KMS-11 (cell line): ENCODE results near the gene KLK7.

Experiments
- H2AFZ ChIP-seq: fragments of 200-600 bp; sonication (generic); 2 replicates; pipeline ENCODE4 v1.6.1; 2016; ENCODE audit warnings: antibody characterized with exemption, mixed run types, low read depth
- H3K27ac ChIP-seq: fragments of 200-600 bp; sonication (generic); 2 replicates; pipeline ENCODE4 v1.6.1; 2016; ENCODE audit warnings: mild to moderate bottlenecking, mixed run types
- H3K27me3 ChIP-seq: fragments of 200-600 bp; sonication (generic); 2 replicates; pipeline ENCODE4 v1.6.1; 2017; ENCODE audit warnings: mild to moderate bottlenecking, low read depth, mixed run types, moderate library complexity; ENCODE audit not compliant: insufficient read depth
- H3K36me3 ChIP-seq: fragments of 200-600 bp; sonication (generic); 2 replicates; pipeline ENCODE4 v1.6.1; 2017; ENCODE audit warnings: mild to moderate bottlenecking, mixed run types; ENCODE audit not compliant: insufficient read depth
- H3K4me1 ChIP-seq: fragments of 200-600 bp; sonication (generic); 2 replicates; pipeline ENCODE4 v1.6.1; 2016; ENCODE audit warnings: mild to moderate bottlenecking, low read depth, mixed run types; ENCODE audit not compliant: poor library complexity, severe bottlenecking
- H3K4me2 ChIP-seq: fragments of 200-600 bp; sonication (generic); 2 replicates; pipeline ENCODE4 v1.7.0; 2016; ENCODE audit warnings: mild to moderate bottlenecking, mixed run types
- H3K4me3 ChIP-seq: fragments of 200-600 bp; sonication (generic); IDR thresholded peaks from 2 replicates; pipeline ENCODE4 v1.6.1; 2017; ENCODE audit warnings: low read depth, low read length, mixed read lengths; ENCODE audit not compliant: insufficient read depth
- H3K79me2 ChIP-seq: fragments of 200-600 bp; sonication (generic); 2 replicates; pipeline ENCODE4 v1.6.1; 2016; ENCODE audit warnings: low read depth, mixed run types; ENCODE audit not compliant: insufficient read depth
- H3K9ac ChIP-seq: fragments of 200-600 bp; sonication (generic); 2 replicates; pipeline ENCODE4 v1.6.1; 2016; ENCODE audit warnings: mild to moderate bottlenecking, mixed run types
- H4K20me1 ChIP-seq: fragments of 200-600 bp; sonication (generic); 2 replicates; pipeline ENCODE4 v1.6.1; 2016; ENCODE audit warnings: mild to moderate bottlenecking, mixed run types; ENCODE audit not compliant: insufficient read depth
- TF ChIP-seq, protein P1 (sequence below): fragments of 200-600 bp; sonication (generic); conservative IDR thresholded peaks from 2 replicates; pipeline ENCODE4 v1.6.1; 2017; ENCODE audit warnings: low read depth, mild to moderate bottlenecking, antibody characterized with exemption, low read length, moderate library complexity, mixed read lengths

Gene KLK7

DNA sequence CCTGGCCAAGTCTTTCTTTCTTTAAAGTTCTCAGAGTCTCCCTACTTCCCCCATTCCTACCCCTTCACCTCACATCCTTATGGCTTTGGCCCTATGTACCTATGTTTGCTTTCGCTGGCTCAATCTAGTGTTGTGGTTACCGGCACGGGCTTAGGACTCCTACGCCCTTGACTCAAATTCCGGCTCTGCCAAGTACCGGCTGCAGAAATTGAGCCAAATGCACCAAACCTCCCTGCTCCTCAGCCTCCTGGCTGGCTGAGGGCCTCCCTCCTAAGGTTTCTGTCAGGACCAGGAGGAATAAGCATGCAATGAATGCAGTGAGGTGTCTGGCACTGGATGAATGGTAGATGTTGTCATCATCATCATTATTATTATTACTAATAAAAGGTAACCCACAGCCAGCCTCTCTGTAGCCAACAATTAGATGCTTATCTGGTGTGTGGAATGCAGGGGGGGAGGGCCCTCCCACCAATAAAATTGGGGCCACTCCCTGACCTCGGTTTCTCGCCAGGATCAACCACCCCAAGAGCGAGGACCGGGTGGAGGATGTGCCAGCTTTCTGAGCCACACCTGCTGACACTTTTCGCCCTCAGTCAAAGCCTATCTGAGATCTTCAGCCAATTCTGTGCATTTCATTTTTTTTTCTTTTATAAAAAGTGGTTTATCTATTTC is 51.6 kb downstream of the KLK7 start:
- Histone ChIP-seq H3K27ac (no peak overlapping the region), H4K20me1 (no peaks in the 10 kb centered on the region)

DNA sequence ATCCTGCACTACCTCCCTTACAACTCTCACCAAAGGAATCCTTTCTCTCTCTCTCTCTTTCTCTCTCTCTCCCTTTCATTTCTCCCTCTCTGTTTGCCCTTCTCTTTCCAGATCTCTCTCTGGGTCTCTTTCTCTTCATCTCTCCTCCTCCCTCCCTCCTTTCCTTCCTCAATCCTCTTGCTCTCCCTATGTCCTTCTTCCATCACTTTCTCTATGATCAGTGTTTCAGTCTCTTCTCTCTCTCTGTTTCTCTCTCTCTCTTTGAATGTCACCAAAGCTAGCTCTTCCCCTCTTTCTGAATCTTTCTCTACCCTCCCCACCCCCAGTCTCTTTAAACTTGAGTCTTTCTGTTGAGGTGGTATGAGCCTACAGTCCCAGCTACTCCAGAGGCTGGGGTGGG is 52.7 kb downstream of the KLK7 start:
- peaks cover 8% of the 10 kb centered on the region; the same call in 1 of the 2 replicates for H3K27me3 ChIP-seq
- H3K9ac ChIP-seq: no peak overlapping the region
- H3K79me2 ChIP-seq: no peaks in the 10 kb centered on the region
- no peak overlapping the region for H2AFZ ChIP-seq
- H3K4me3 ChIP-seq: no peak overlapping the region
- no peaks in the 10 kb centered on the region for H3K4me1 ChIP-seq
- no peaks in the 10 kb centered on the region for H4K20me1 ChIP-seq
- H3K36me3 ChIP-seq: no peaks in the 10 kb centered on the region
- H3K4me2 ChIP-seq: no peak overlapping the region
- H3K27ac ChIP-seq: no peak overlapping the region
- TF ChIP-seq, protein P1, sequence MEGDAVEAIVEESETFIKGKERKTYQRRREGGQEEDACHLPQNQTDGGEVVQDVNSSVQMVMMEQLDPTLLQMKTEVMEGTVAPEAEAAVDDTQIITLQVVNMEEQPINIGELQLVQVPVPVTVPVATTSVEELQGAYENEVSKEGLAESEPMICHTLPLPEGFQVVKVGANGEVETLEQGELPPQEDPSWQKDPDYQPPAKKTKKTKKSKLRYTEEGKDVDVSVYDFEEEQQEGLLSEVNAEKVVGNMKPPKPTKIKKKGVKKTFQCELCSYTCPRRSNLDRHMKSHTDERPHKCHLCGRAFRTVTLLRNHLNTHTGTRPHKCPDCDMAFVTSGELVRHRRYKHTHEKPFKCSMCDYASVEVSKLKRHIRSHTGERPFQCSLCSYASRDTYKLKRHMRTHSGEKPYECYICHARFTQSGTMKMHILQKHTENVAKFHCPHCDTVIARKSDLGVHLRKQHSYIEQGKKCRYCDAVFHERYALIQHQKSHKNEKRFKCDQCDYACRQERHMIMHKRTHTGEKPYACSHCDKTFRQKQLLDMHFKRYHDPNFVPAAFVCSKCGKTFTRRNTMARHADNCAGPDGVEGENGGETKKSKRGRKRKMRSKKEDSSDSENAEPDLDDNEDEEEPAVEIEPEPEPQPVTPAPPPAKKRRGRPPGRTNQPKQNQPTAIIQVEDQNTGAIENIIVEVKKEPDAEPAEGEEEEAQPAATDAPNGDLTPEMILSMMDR: no peak

More for the DNA sequence above, 51.6 kb downstream of the KLK7 start:
- Histone ChIP-seq H3K4me1 (no peaks in the 10 kb centered on the region), H3K4me2 (no peak overlapping the region), H2AFZ (no peak overlapping the region), H3K36me3 (no peaks in the 10 kb centered on the region), H3K4me3 (no peak overlapping the region), H3K9ac (no peak overlapping the region), H3K79me2 (no peaks in the 10 kb centered on the region), H3K27me3 (peaks cover 8% of the 10 kb centered on the region; the same call in 1 of the 2 replicates)
- TF ChIP-seq, protein P1: no peak

DNA sequence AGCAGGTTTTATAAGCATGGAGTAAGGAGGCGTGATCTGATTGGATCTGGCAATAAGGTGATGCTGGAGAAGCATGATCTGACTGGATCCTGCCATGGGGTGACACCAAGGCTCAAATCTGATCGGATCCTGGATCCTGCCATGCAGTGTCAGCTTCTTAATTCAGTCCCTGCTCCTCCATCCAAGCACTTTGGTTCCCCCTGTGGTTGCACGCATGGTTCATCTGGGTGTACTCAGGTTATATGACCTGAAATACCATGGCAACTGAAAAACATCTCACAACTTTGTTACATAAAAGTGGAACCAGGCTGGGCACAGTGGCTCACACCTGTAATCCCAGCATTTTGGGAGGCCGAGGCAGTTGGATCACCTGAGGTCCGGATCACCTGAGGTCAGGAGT is 54.9 kb downstream of the KLK7 start:
- no peak overlapping the region for H3K9ac ChIP-seq
- no peaks in the 10 kb centered on the region for H3K79me2 ChIP-seq
- no peaks in the 10 kb centered on the region for H3K36me3 ChIP-seq
- peaks cover 4% of the 10 kb centered on the region; the same call in 1 of the 2 replicates for H3K27me3 ChIP-seq
- no peak overlapping the region for H2AFZ ChIP-seq
- H3K4me1 ChIP-seq: no peaks in the 10 kb centered on the region
- no peak overlapping the region for H3K27ac ChIP-seq
- H3K4me2 ChIP-seq: no peak overlapping the region
- TF ChIP-seq, protein P1: no peak
- no peak overlapping the region for H3K4me3 ChIP-seq
- no peaks in the 10 kb centered on the region for H4K20me1 ChIP-seq
